ENCODE results near the gene LRRC52. TPM values are rescaled to one million over a fixed set of nuclear protein-coding genes. Genes with fewer than 3 reads are reported as not detected.

Gene LRRC52
- total and polyA plus RNA-seq, 8 donors, result not detected

GRCh38 chr1:165497069-165498013 lies 46.5 kb upstream of the LRRC52 start:
- H3K4me1 ChIP-seq, result no peaks in the 10 kb centered on the region
- no peak for DNase-seq
- H3K27me3 ChIP-seq, result no peaks in the 10 kb centered on the region
- TF ChIP-seq POLR2A (IDR thresholded peaks at IDR 0.05) (no peak), EP300 (IDR thresholded peaks at IDR 0.05) (no peak), POLR2AphosphoS5 (IDR thresholded peaks at IDR 0.05) (no peak), CTCF (IDR thresholded peaks at IDR 0.05) (no peak)
- no peaks in the 10 kb centered on the region for H3K36me3 ChIP-seq
- H3K27ac ChIP-seq, result no peak overlapping the region
- WGBS, 5 donors, result 90 to 94% (median 91%) methylated on average over 8 to 12 of the region's 12 CpGs
- no peak overlapping the region for H3K4me3 ChIP-seq
- no peaks in the 10 kb centered on the region for H3K9me3 ChIP-seq
- intact Hi-C loops (cut with DNase I; ENCODE audit: low total_unique reads), result no loop called here

- WGBS, 5 donors, result 68 to 78% (median 76%) methylated on average over 7 of the region's 7 CpGs
- TF ChIP-seq POLR2AphosphoS5 (IDR thresholded peaks at IDR 0.05) (no peak), CTCF (IDR thresholded peaks at IDR 0.05) (no peak), EP300 (IDR thresholded peaks at IDR 0.05) (no peak), POLR2A (IDR thresholded peaks at IDR 0.05) (no peak)
- Histone ChIP-seq H3K27ac (no peak overlapping the region), H3K27me3 (no peaks in the 10 kb centered on the region), H3K4me3 (no peak overlapping the region), H3K4me1 (no peaks in the 10 kb centered on the region), H3K36me3 (no peaks in the 10 kb centered on the region), H3K9me3 (no peaks in the 10 kb centered on the region)
- intact Hi-C loops (cut with DNase I; ENCODE audit: low total_unique reads), result no loop called here
- DNase-seq, result no peak
Observed at GRCh38 chr1:165501330-165501969, 42.4 kb upstream of the LRRC52 start.

- no peaks in the 10 kb centered on the region for H3K36me3 ChIP-seq
- H3K27me3 ChIP-seq, result no peaks in the 10 kb centered on the region
- intact Hi-C loops (cut with DNase I; ENCODE audit: low total_unique reads), result no loop called here
- no peak overlapping the region for H3K4me3 ChIP-seq
- DNase-seq, result no peak
- H3K9me3 ChIP-seq, result no peaks in the 10 kb centered on the region
- WGBS, 5 donors, result 53 to 67% (median 65%) methylated on average over 3 of the region's 3 CpGs
- no peaks in the 10 kb centered on the region for H3K4me1 ChIP-seq
- no peak for TF ChIP-seq POLR2A (IDR thresholded peaks at IDR 0.05)
- no peak for TF ChIP-seq POLR2AphosphoS5 (IDR thresholded peaks at IDR 0.05)
- no peak for TF ChIP-seq EP300 (IDR thresholded peaks at IDR 0.05)
- H3K27ac ChIP-seq, result no peak overlapping the region
Observed at GRCh38 chr1:165501970-165502348, 41.8 kb upstream of the LRRC52 start.

GRCh38 chr1:165507570-165507969 lies 36.2 kb upstream of the LRRC52 start:
- H3K27ac ChIP-seq, result no peak overlapping the region
- DNase-seq, result no peak
- no peaks in the 10 kb centered on the region for H3K4me1 ChIP-seq
- no peaks in the 10 kb centered on the region for H3K36me3 ChIP-seq
- no peaks in the 10 kb centered on the region for H3K9me3 ChIP-seq
- intact Hi-C loops (cut with DNase I; ENCODE audit: low total_unique reads), result no loop called here
- H3K27me3 ChIP-seq, result no peaks in the 10 kb centered on the region
- H3K4me3 ChIP-seq, result no peak overlapping the region
- TF ChIP-seq POLR2A (IDR thresholded peaks at IDR 0.05), result no peak
- no peak for TF ChIP-seq POLR2AphosphoS5 (IDR thresholded peaks at IDR 0.05)
- TF ChIP-seq CTCF (IDR thresholded peaks at IDR 0.05), result no peak
- no peak for TF ChIP-seq EP300 (IDR thresholded peaks at IDR 0.05)
